Nephron (organoid): ENCODE data around the gene CEP170B.
"Not testable (repeated sequence)": the region's sequence is repeated elsewhere in the genome, so short reads cannot be mapped to it uniquely, and the experiment has no call there.

Experiments
- H3K27ac Mint-ChIP-seq, 3 experiments: 2 replicates each; pipeline ENCODE4 v1.8.0; 2020; ENCODE audit warnings: mixed read lengths in 3 of 3, mild to moderate bottlenecking in 2 of 3, moderate library complexity in 1 of 3
- H3K27me3 Mint-ChIP-seq: 2 replicates; pipeline ENCODE4 v1.8.0; 2021; ENCODE audit warnings: low read depth, mild to moderate bottlenecking, moderate library complexity, mixed read lengths
- H3K36me3 Mint-ChIP-seq: 2 replicates; pipeline ENCODE4 v1.8.0; 2020; ENCODE audit warnings: low read depth, mixed read lengths
- H3K4me1 Mint-ChIP-seq: 2 replicates; pipeline ENCODE4 v1.8.0; 2020; ENCODE audit warnings: mixed read lengths
- H3K4me3 Mint-ChIP-seq, 3 experiments: 2 replicates each; pipeline ENCODE4 v1.8.0; 2020; ENCODE audit warnings: mild to moderate bottlenecking in 3 of 3, mixed read lengths in 3 of 3, moderate library complexity in 2 of 3
- H3K9me3 Mint-ChIP-seq: 2 replicates; pipeline ENCODE4 v1.8.0; 2020; ENCODE audit warnings: mixed read lengths
- CTCF ChIP-seq, 3 experiments: fragments of 200-600 bp; sonication (generic); IDR thresholded peaks; one replicate each; pipeline ENCODE4 v1.5.0; 2021; ENCODE audit warnings: antibody characterized with exemption in 3 of 3; ENCODE audit not compliant: unreplicated experiment in 3 of 3

The CEP170B gene

GRCh38 chr14:104899781-104900180 lies 34.7 kb downstream of the CEP170B start:
- Mint-ChIP-seq H3K27ac (no peak overlapping the region), H3K27me3 (peaks cover 30% of the 10 kb centered on the region), H3K4me3 (no peak overlapping the region), H3K4me1 (peaks cover 10% of the 10 kb centered on the region), H3K9me3 (peaks cover 14% of the 10 kb centered on the region), H3K36me3 (no peaks in the 10 kb centered on the region)
- no peak for TF ChIP-seq CTCF (IDR thresholded peaks at IDR 0.05; ENCODE audit: unreplicated experiment in 3 of 3)

- Mint-ChIP-seq H3K4me1 (peaks cover 10% of the 10 kb centered on the region), H3K27me3 (peaks cover 34% of the 10 kb centered on the region), H3K36me3 (no peaks in the 10 kb centered on the region), H3K4me3 (no peak overlapping the region), H3K27ac (no peak overlapping the region), H3K9me3 (peaks cover 17% of the 10 kb centered on the region)
- TF ChIP-seq CTCF (IDR thresholded peaks at IDR 0.05; ENCODE audit: unreplicated experiment in 3 of 3), result no peak
These were observed 35.8 kb downstream of the CEP170B start for GRCh38 chr14:104900639-104901512.

- Mint-ChIP-seq H3K4me3 (no peak overlapping the region), H3K36me3 (no peaks in the 10 kb centered on the region), H3K9me3 (peaks cover 30% of the 10 kb centered on the region), H3K27me3 (peaks cover 49% of the 10 kb centered on the region), H3K4me1 (peaks cover under 1% of the 10 kb centered on the region), H3K27ac (no peak overlapping the region)
- TF ChIP-seq CTCF (IDR thresholded peaks at IDR 0.05; ENCODE audit: unreplicated experiment in 3 of 3), result no peak
These were observed 38.9 kb downstream of the CEP170B start for GRCh38 chr14:104903990-104904389.

- H3K9me3 Mint-ChIP-seq, result peaks cover 34% of the 10 kb centered on the region
- not testable (repeated sequence) for H3K4me3 Mint-ChIP-seq, H3K27ac Mint-ChIP-seq, H3K36me3 Mint-ChIP-seq, H3K4me1 Mint-ChIP-seq
- H3K27me3 Mint-ChIP-seq, result peaks cover 54% of the 10 kb centered on the region
These were observed 39.8 kb downstream of the CEP170B start for GRCh38 chr14:104904650-104905578.

GRCh38 chr14:104905579-104905933 lies 40.5 kb downstream of the CEP170B start:
- not testable (repeated sequence) for H3K4me3 Mint-ChIP-seq, H3K27ac Mint-ChIP-seq, H3K4me1 Mint-ChIP-seq, H3K36me3 Mint-ChIP-seq
- peaks cover 60% of the 10 kb centered on the region for H3K27me3 Mint-ChIP-seq
- peaks cover 38% of the 10 kb centered on the region for H3K9me3 Mint-ChIP-seq

- H3K9me3 Mint-ChIP-seq, result peaks cover 54% of the 10 kb centered on the region
- no peak overlapping the region for H3K27ac Mint-ChIP-seq
- peaks cover 49% of the 10 kb centered on the region for H3K27me3 Mint-ChIP-seq
- H3K4me3 Mint-ChIP-seq, result no peak overlapping the region
- no peaks in the 10 kb centered on the region for H3K36me3 Mint-ChIP-seq
- no peaks in the 10 kb centered on the region for H3K4me1 Mint-ChIP-seq
- TF ChIP-seq CTCF (IDR thresholded peaks at IDR 0.05; ENCODE audit: unreplicated experiment in 3 of 3), result no peak
These were observed 43.2 kb downstream of the CEP170B start for GRCh38 chr14:104908303-104908702.
